Lower leg skin (tissue), 3 donors: ENCODE results near the gene ASIC2.

Source experiments
- POLR2A ChIP-seq, 2 donors: fragments of 450-650 bp; IDR thresholded peaks; one replicate each; pipeline ENCODE4 v1.6.1; 2016 to 2017; ENCODE audit warnings: antibody characterized with exemption in 2 of 2, mild to moderate bottlenecking in 1 of 2, moderate library complexity in 1 of 2
- TF ChIP-seq, protein P1 (sequence below), 3 donors: fragments of 450-650 bp; IDR thresholded peaks; one replicate each; pipeline ENCODE4 v1.5.1; 2016; ENCODE audit warnings: antibody characterized with exemption in 3 of 3, mild to moderate bottlenecking in 3 of 3, moderate library complexity in 2 of 3

- no peak for TF ChIP-seq POLR2A (IDR thresholded peaks at IDR 0.05)
- TF ChIP-seq, protein P1, sequence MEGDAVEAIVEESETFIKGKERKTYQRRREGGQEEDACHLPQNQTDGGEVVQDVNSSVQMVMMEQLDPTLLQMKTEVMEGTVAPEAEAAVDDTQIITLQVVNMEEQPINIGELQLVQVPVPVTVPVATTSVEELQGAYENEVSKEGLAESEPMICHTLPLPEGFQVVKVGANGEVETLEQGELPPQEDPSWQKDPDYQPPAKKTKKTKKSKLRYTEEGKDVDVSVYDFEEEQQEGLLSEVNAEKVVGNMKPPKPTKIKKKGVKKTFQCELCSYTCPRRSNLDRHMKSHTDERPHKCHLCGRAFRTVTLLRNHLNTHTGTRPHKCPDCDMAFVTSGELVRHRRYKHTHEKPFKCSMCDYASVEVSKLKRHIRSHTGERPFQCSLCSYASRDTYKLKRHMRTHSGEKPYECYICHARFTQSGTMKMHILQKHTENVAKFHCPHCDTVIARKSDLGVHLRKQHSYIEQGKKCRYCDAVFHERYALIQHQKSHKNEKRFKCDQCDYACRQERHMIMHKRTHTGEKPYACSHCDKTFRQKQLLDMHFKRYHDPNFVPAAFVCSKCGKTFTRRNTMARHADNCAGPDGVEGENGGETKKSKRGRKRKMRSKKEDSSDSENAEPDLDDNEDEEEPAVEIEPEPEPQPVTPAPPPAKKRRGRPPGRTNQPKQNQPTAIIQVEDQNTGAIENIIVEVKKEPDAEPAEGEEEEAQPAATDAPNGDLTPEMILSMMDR (IDR thresholded peaks at IDR 0.05) = no peak
Measured at GRCh38 chr17:33028061-33028460, 265.0 kb downstream of the ASIC2 start.
